Vagina (tissue), 2 donors: Measurements from ENCODE around the gene PARVB.

Experiments
- CTCF ChIP-seq, 3 experiments: fragments of 450-650 bp in 2 of 3; fragments of 200-600 bp in 1 of 3; sonication (generic) in 1 of 3; IDR thresholded peaks; one replicate each; pipeline ENCODE4 v1.5.1; 2017 to 2019; ENCODE audit warnings: antibody characterized with exemption in 3 of 3, mild to moderate bottlenecking in 2 of 3, moderate library complexity in 2 of 3
- POLR2AphosphoS5 ChIP-seq, 2 donors: sonication (generic); formaldehyde crosslinking; IDR thresholded peaks; one replicate each; pipeline ENCODE4 v1.9.0; 2017; ENCODE audit warnings: antibody characterized with exemption in 2 of 2, mild to moderate bottlenecking in 2 of 2, low read depth in 1 of 2; ENCODE audit not compliant: insufficient read depth in 1 of 2

GRCh38 chr22:44172370-44173108 is 148.4 kb downstream of the PARVB start:
- TF ChIP-seq CTCF (IDR thresholded peaks at IDR 0.05) (no peak), POLR2AphosphoS5 (IDR thresholded peaks at IDR 0.05; ENCODE audit: insufficient read depth in 1 of 2, low read depth in 1 of 2) (no peak)
